Vagina (tissue), 2 donors: ENCODE results near the gene STIM2.

ENCODE experiments used
- POLR2A ChIP-seq, 2 donors: fragments of 450-650 bp; IDR thresholded peaks; one replicate each; pipeline ENCODE4 v1.6.1; 2017; ENCODE audit warnings: antibody characterized with exemption in 2 of 2, mild to moderate bottlenecking in 2 of 2, moderate library complexity in 2 of 2
- POLR2AphosphoS5 ChIP-seq, 2 donors: sonication (generic); formaldehyde crosslinking; IDR thresholded peaks; one replicate each; pipeline ENCODE4 v1.9.0; 2017; ENCODE audit warnings: antibody characterized with exemption in 2 of 2, mild to moderate bottlenecking in 2 of 2, low read depth in 1 of 2; ENCODE audit not compliant: insufficient read depth in 1 of 2
- TF ChIP-seq, protein P1 (sequence below), 3 experiments: fragments of 450-650 bp in 2 of 3; fragments of 200-600 bp in 1 of 3; sonication (generic) in 1 of 3; IDR thresholded peaks; one replicate each; pipeline ENCODE4 v1.5.1; 2017 to 2019; ENCODE audit warnings: antibody characterized with exemption in 3 of 3, mild to moderate bottlenecking in 2 of 3, moderate library complexity in 2 of 3

DNA sequence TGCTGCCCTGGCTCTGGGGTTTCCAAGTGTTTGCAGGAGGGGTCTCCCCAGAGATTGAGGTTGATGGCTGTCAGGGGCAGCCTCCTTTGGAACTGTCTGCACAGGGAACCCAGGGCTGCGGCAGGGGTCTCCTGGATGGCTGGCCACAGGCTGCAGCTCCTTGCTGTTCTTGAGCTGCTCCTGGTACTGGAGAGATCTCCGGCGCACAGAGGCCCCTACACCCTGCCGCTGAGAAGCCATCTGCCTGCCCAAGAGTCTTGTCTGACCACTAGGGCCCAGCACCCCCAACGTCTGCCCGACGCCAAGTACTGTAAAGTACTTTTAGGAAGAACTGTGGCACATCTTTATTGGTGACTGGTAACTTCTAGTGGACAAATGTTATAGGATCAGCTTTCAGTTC lies 13.5 kb downstream of the STIM2 start:
- TF ChIP-seq, protein P1, sequence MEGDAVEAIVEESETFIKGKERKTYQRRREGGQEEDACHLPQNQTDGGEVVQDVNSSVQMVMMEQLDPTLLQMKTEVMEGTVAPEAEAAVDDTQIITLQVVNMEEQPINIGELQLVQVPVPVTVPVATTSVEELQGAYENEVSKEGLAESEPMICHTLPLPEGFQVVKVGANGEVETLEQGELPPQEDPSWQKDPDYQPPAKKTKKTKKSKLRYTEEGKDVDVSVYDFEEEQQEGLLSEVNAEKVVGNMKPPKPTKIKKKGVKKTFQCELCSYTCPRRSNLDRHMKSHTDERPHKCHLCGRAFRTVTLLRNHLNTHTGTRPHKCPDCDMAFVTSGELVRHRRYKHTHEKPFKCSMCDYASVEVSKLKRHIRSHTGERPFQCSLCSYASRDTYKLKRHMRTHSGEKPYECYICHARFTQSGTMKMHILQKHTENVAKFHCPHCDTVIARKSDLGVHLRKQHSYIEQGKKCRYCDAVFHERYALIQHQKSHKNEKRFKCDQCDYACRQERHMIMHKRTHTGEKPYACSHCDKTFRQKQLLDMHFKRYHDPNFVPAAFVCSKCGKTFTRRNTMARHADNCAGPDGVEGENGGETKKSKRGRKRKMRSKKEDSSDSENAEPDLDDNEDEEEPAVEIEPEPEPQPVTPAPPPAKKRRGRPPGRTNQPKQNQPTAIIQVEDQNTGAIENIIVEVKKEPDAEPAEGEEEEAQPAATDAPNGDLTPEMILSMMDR (IDR thresholded peaks at IDR 0.05), result no peak
- no peak for TF ChIP-seq POLR2A (IDR thresholded peaks at IDR 0.05)
- no peak for TF ChIP-seq POLR2AphosphoS5 (IDR thresholded peaks at IDR 0.05; ENCODE audit: insufficient read depth in 1 of 2, low read depth in 1 of 2)
